MCF 10A (cell line): ENCODE results near the gene CMTM8. TPM values are rescaled to one million over a fixed set of nuclear protein-coding genes. Genes with fewer than 3 reads are reported as not detected.

Experiments used
- BruUV-seq: library from RNA; stranded (reverse); fragments of 400-500 nt; replicated peaks from 2 replicates; lab custom pipeline; 2021; lab: Mats Ljungman, UMichigan
- CTCF ChIA-PET: fragments of 300-600 bp; sonication (Branson Sonifier 250); formaldehyde crosslinking; extraction: SDS; loops from one replicate; lab custom pipeline; 2021; ENCODE audit warnings: antibody characterized with exemption, inconsistent platforms; lab: Yijun Ruan, JAX
- POLR2A ChIA-PET: fragments of 300-600, 350-650 bp; sonication (Branson Sonifier 250); formaldehyde crosslinking; extraction: SDS; loops from one replicate; lab custom pipeline; 2020; ENCODE audit warnings: antibody characterized with exemption, inconsistent platforms; lab: Yijun Ruan, JAX
- DNase-seq: peaks from one replicate; pipeline ENCODE4 v3.0.0-alpha.2; 2018; ENCODE audit not compliant: unreplicated experiment
- H3K27ac Mint-ChIP-seq: one replicate; pipeline ENCODE4 v1.8.0; 2022; ENCODE audit warnings: mild to moderate bottlenecking, low read depth, mixed read lengths; ENCODE audit not compliant: unreplicated experiment
- H3K27me3 Mint-ChIP-seq: one replicate; pipeline ENCODE4 v1.8.0; 2022; ENCODE audit warnings: mixed read lengths; ENCODE audit not compliant: insufficient read depth, unreplicated experiment
- H3K36me3 Mint-ChIP-seq: one replicate; pipeline ENCODE4 v1.8.0; 2022; ENCODE audit warnings: mild to moderate bottlenecking, moderate library complexity, mixed read lengths; ENCODE audit not compliant: insufficient read depth, unreplicated experiment
- H3K4me1 Mint-ChIP-seq: one replicate; pipeline ENCODE4 v1.8.0; 2022; ENCODE audit warnings: mixed read lengths; ENCODE audit not compliant: insufficient read depth, unreplicated experiment
- H3K4me3 Mint-ChIP-seq: one replicate; pipeline ENCODE4 v1.8.0; 2022; ENCODE audit warnings: mild to moderate bottlenecking, moderate library complexity, mixed read lengths; ENCODE audit not compliant: unreplicated experiment
- H3K9me3 Mint-ChIP-seq: one replicate; pipeline ENCODE4 v1.8.0; 2022; ENCODE audit warnings: mixed read lengths; ENCODE audit not compliant: unreplicated experiment
- CTCF ChIP-seq: fragments of 200-600 bp; IDR thresholded peaks from one replicate; pipeline ENCODE4 v1.8.0; 2022; ENCODE audit warnings: antibody characterized with exemption, mild to moderate bottlenecking; ENCODE audit not compliant: unreplicated experiment
- intact Hi-C: fragments of 100-400 bp; cut with micrococcal nuclease; formaldehyde crosslinking; loops from 2 replicates; pipeline ENCODE4 v1.14.1; 2022
- total RNA-seq: library from RNA; stranded (reverse); gene quantifications from 2 replicates; pipeline ENCODE4 v1.2.3, GENCODE V29; 2022

CMTM8 gene
- total RNA-seq, 1 experiment from 2014 or later = 3.8 TPM

GRCh38 chr3:32337505-32337904 is 99.0 kb downstream of the CMTM8 start:
- Mint-ChIP-seq H3K4me3 (no peak overlapping the region), H3K27ac (no peak overlapping the region), H3K36me3 (no peaks in the 10 kb centered on the region), H3K9me3 (no peaks in the 10 kb centered on the region), H3K27me3 (no peaks in the 10 kb centered on the region), H3K4me1 (no peaks in the 10 kb centered on the region)
- no TSS peak for BruUV-seq
- intact Hi-C loops = no loop called here
- POLR2A ChIA-PET = no interaction called here
- no peak for TF ChIP-seq CTCF
- CTCF ChIA-PET = interaction anchor here (1.0 kb wide), 1 partner anchor 37 kb away, joined by 4 read pairs; no protein-coding TSS in a partner anchor
- DNase-seq = no peak

- DNase-seq = peak; percentile 55
- no peaks in the 10 kb centered on the region for H3K9me3 Mint-ChIP-seq
- CTCF ChIA-PET = interaction anchor here (0.8 to 1.2 kb wide), 3 partner anchors 16 to 164 kb away, joined by 4 to 5 read pairs (median 5); no protein-coding TSS in a partner anchor
- no peaks in the 10 kb centered on the region for H3K27me3 Mint-ChIP-seq
- BruUV-seq = no TSS peak
- H3K36me3 Mint-ChIP-seq = no peaks in the 10 kb centered on the region
- H3K4me1 Mint-ChIP-seq = no peaks in the 10 kb centered on the region
- TF ChIP-seq CTCF = peak; percentile 43
- no peak overlapping the region for H3K4me3 Mint-ChIP-seq
- intact Hi-C loops = loop anchor here (1.0 kb wide), 1 partner anchor 163 kb away; no protein-coding TSS in a partner anchor
- POLR2A ChIA-PET = no interaction called here
- H3K27ac Mint-ChIP-seq = no peak overlapping the region
These were observed 101.6 kb downstream of the CMTM8 start for GRCh38 chr3:32340039-32340438.

- DNase-seq = peak; percentile 9
- H3K9me3 Mint-ChIP-seq = no peaks in the 10 kb centered on the region
- H3K27ac Mint-ChIP-seq = no peak overlapping the region
- no peaks in the 10 kb centered on the region for H3K36me3 Mint-ChIP-seq
- intact Hi-C loops = loop anchor here (1.0 kb wide), 1 partner anchor 163 kb away; no protein-coding TSS in a partner anchor
- POLR2A ChIA-PET = no interaction called here
- no peak overlapping the region for H3K4me3 Mint-ChIP-seq
- BruUV-seq = no TSS peak
- no peaks in the 10 kb centered on the region for H3K4me1 Mint-ChIP-seq
- TF ChIP-seq CTCF = no peak
- CTCF ChIA-PET = interaction anchor here (0.6 to 1.4 kb wide), 3 partner anchors 43 to 324 kb away, joined by 3 to 7 read pairs (median 4); no protein-coding TSS in a partner anchor
- no peaks in the 10 kb centered on the region for H3K27me3 Mint-ChIP-seq
These were observed 102.3 kb downstream of the CMTM8 start for GRCh38 chr3:32340611-32341365.

- H3K9me3 Mint-ChIP-seq = no peaks in the 10 kb centered on the region
- H3K4me1 Mint-ChIP-seq = peaks cover 8% of the 10 kb centered on the region
- ChIA-PET CTCF (interaction anchor here (1.1 to 1.8 kb wide), 3 partner anchors 52 to 170 kb away, joined by 3 to 8 read pairs (median 6); no protein-coding TSS in a partner anchor), POLR2A (no interaction called here)
- no peaks in the 10 kb centered on the region for H3K36me3 Mint-ChIP-seq
- no peak for TF ChIP-seq CTCF
- no peak overlapping the region for H3K4me3 Mint-ChIP-seq
- H3K27me3 Mint-ChIP-seq = no peaks in the 10 kb centered on the region
- intact Hi-C loops = no loop called here
- DNase-seq = no peak
- no peak overlapping the region for H3K27ac Mint-ChIP-seq
- BruUV-seq = no TSS peak
These were observed 109.1 kb downstream of the CMTM8 start for GRCh38 chr3:32347343-32348125.
